Measurements from ENCODE around the gene SSR4.
A peak's percentile ranks its signal among the peaks of the same experiment; 100 is the strongest.

SSR4 gene

DNA sequence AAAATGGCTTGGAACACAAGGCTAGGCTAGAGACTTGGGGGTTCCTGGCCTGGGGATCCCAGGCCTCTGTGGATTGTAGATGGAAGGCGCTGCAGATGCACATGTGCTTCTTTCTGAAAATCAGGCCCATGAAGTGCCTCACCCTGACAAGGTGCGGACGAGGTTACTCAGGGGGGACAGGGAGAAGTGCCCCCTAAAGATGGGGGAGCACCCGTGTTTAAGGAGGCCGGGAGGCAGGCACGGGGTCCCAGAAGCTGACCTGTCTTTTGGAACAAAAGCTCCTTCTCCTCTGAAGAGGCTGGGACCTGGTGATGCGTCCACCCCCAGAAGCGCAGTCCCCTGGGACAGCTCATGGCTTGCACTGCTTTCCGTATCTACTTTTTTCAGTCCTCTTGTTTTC is 33.4 kb downstream of the SSR4 start:
- Histone ChIP-seq H3K36me3 (ENCODE audit: control insufficient read depth, insufficient read depth, low read length) (no peaks in the 10 kb centered on the region), H3K4me1 (ENCODE audit: control insufficient read depth, insufficient read depth, low read length) (peaks cover 22% of the 10 kb centered on the region), H3K27me3 (ENCODE audit: control insufficient read depth, insufficient read depth, low read length) (peaks cover 7% of the 10 kb centered on the region; the same call in 1 of the 2 replicates), H3K27ac (ENCODE audit: low read depth, low read length) (peak overlapping the region; percentile 83), H3K9ac (ENCODE audit: low read depth, low read length) (no peak overlapping the region), H3K4me3 (ENCODE audit: low read depth, low read length) (peak overlapping the region; percentile 76), H3K9me3 (ENCODE audit: control insufficient read depth, insufficient read depth, low read length) (peaks cover 28% of the 10 kb centered on the region)

DNA sequence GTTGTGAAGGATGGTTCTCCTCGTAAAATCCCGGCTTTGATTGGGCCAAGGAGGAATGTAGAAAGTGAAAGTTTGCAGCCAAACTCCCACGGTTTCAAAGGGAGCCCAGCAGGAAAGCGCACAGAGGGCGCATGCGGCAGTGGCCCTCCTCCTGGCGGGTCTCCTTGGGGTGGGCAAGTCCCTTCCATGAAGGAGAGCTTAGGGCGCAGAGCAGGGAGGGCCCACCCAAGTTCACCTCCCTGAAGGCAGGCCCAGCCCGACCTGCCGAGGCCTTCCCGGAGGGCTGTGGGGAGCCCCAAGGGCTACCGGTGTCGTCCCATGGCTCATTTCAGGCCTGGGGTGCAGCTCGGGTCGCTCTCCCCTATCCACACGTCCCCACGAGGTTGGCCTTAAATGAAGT is 33.8 kb downstream of the SSR4 start:
- Histone ChIP-seq H3K27me3 (ENCODE audit: control insufficient read depth, insufficient read depth, low read length) (peaks cover 7% of the 10 kb centered on the region; the same call in 1 of the 2 replicates), H3K9ac (ENCODE audit: low read depth, low read length) (peak overlapping the region; percentile 33; the same call in 1 of the 2 replicates), H3K4me3 (ENCODE audit: low read depth, low read length) (peak overlapping the region; percentile 76), H3K9me3 (ENCODE audit: control insufficient read depth, insufficient read depth, low read length) (peaks cover 28% of the 10 kb centered on the region), H3K36me3 (ENCODE audit: control insufficient read depth, insufficient read depth, low read length) (no peaks in the 10 kb centered on the region), H3K27ac (ENCODE audit: low read depth, low read length) (peak overlapping the region; percentile 83), H3K4me1 (ENCODE audit: control insufficient read depth, insufficient read depth, low read length) (peaks cover 22% of the 10 kb centered on the region)

DNA sequence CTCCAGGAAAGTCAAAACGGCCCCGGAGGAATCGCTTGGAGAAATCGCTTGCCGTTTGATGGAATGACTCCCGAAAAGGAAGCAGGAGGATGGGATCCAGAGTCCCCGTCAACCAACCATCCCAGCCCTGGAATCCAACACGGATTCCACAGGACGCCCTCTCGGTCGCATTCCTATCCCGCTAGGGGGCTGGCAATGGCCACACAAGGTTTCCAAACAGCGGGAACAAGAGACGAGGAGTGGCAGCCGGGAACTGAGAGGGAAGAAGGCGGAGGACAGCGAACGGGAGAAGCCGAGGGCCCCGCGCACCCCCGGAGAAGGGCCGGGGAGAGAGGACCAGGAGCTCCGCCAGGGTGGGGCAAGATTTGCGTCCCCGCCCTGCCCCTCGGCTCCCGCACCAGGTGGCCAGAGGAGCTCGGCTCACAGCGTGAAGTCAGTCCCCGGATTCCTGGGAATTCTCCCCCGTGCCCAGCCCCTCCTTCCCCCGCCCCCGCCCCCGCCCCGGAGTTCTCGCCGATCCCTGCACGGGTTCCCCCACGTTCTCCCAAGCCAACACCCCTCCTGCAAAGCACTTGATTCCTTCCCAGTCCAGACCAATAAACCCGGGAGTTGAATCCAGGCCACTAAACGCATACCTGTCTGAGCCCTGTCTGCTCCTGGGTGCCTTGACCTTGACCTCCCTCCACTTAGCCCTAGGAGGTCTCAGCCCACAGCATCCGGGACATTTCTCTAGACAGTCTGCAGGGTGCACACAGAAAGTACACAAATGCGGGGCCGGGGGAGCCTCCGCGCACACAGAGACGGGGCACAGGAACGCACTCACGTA is 34.5 kb downstream of the SSR4 start:
- peaks cover 7% of the 10 kb centered on the region; the same call in 1 of the 2 replicates for H3K27me3 ChIP-seq (ENCODE audit: control insufficient read depth, insufficient read depth, low read length)
- H3K9ac ChIP-seq (ENCODE audit: low read depth, low read length) = peak overlapping the region; percentile 44; the same call in 1 of the 2 replicates
- H3K36me3 ChIP-seq (ENCODE audit: control insufficient read depth, insufficient read depth, low read length) = no peaks in the 10 kb centered on the region
- H3K4me3 ChIP-seq (ENCODE audit: low read depth, low read length) = peak overlapping the region; percentile 76
- H3K27ac ChIP-seq (ENCODE audit: low read depth, low read length) = peak overlapping the region; percentile 83
- peaks cover 29% of the 10 kb centered on the region for H3K9me3 ChIP-seq (ENCODE audit: control insufficient read depth, insufficient read depth, low read length)
- peaks cover 22% of the 10 kb centered on the region for H3K4me1 ChIP-seq (ENCODE audit: control insufficient read depth, insufficient read depth, low read length)

DNA sequence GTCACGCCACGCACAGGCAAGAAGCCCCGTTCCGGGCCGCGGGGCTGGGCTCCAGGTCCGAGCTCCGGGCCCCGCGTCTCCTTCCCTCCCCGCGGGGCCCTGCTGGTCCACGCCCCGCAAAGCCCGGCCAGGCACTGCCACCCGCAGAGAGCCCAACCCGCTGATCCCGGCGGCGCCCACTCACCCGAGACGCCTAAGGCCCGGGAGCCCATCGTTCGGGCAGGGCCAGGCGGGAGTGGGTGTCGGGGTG is 35.0 kb downstream of the SSR4 start:
- no peaks in the 10 kb centered on the region for H3K36me3 ChIP-seq (ENCODE audit: control insufficient read depth, insufficient read depth, low read length)
- peak overlapping the region; percentile 76 for H3K4me3 ChIP-seq (ENCODE audit: low read depth, low read length)
- H3K27me3 ChIP-seq (ENCODE audit: control insufficient read depth, insufficient read depth, low read length) = peaks cover 7% of the 10 kb centered on the region; the same call in 1 of the 2 replicates
- H3K9me3 ChIP-seq (ENCODE audit: control insufficient read depth, insufficient read depth, low read length) = peaks cover 23% of the 10 kb centered on the region
- H3K4me1 ChIP-seq (ENCODE audit: control insufficient read depth, insufficient read depth, low read length) = peaks cover 22% of the 10 kb centered on the region
- peak overlapping the region; percentile 44; the same call in 1 of the 2 replicates for H3K9ac ChIP-seq (ENCODE audit: low read depth, low read length)
- H3K27ac ChIP-seq (ENCODE audit: low read depth, low read length) = peak overlapping the region; percentile 54

DNA sequence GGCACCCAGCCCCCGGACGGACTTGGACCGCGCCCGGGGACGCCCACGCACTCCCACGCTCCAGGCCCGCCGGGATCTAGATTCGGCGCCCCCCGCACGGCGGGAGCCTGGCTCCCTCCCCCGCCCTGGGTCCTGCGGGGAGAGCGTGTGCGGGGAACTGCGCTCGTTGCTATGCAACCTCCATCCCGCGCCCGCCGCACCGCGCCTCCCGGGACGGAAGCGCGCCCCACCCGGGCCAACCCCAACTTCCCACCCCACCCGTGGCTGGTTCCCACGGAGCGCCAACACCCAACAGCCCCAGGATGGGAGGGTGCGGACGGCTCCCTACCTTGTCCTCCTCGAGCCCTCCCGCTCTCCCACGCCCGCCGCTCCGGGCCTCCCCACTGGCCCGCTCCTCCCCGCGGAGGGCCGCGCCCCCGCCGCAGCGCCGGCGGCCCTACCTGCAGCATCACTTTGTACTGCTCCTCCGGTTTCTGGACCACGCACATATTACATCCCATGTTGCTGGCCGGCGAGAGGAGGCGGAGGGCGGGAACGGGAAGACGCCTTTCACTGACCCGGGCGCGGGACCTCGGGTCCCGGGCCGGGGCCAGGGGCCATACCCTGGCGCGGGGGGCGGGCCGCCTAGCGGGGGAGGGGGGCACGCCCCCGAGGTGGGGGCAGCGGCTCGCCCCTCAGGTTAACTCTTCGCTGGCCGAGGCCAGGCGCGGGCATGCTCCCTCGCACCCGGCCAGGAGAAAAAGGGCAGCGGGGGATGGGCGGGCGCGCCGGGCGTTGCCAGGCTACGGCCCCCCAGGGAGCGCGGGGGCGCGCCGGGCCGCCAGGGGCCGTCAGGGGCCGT is 35.6 kb downstream of the SSR4 start, which contains the start of gene PDZD4:
TSS of gene PDZD4 (minus strand) at position 746 of the 841 bp plus-strand sequence. CDS start at position 500, 246 bp downstream.
- Histone ChIP-seq H3K4me1 (ENCODE audit: control insufficient read depth, insufficient read depth, low read length) (peaks cover 20% of the 10 kb centered on the region), H3K36me3 (ENCODE audit: control insufficient read depth, insufficient read depth, low read length) (no peaks in the 10 kb centered on the region), H3K9me3 (ENCODE audit: control insufficient read depth, insufficient read depth, low read length) (peaks cover 26% of the 10 kb centered on the region), H3K27me3 (ENCODE audit: control insufficient read depth, insufficient read depth, low read length) (peaks cover 7% of the 10 kb centered on the region; the same call in 1 of the 2 replicates), H3K27ac (ENCODE audit: low read depth, low read length) (peak within 1 kb of the TSS; percentile 54), H3K4me3 (ENCODE audit: low read depth, low read length) (peak within 1 kb of the TSS; percentile 76), H3K9ac (ENCODE audit: low read depth, low read length) (peak within 1 kb of the TSS; percentile 44; the same call in 1 of the 2 replicates)

DNA sequence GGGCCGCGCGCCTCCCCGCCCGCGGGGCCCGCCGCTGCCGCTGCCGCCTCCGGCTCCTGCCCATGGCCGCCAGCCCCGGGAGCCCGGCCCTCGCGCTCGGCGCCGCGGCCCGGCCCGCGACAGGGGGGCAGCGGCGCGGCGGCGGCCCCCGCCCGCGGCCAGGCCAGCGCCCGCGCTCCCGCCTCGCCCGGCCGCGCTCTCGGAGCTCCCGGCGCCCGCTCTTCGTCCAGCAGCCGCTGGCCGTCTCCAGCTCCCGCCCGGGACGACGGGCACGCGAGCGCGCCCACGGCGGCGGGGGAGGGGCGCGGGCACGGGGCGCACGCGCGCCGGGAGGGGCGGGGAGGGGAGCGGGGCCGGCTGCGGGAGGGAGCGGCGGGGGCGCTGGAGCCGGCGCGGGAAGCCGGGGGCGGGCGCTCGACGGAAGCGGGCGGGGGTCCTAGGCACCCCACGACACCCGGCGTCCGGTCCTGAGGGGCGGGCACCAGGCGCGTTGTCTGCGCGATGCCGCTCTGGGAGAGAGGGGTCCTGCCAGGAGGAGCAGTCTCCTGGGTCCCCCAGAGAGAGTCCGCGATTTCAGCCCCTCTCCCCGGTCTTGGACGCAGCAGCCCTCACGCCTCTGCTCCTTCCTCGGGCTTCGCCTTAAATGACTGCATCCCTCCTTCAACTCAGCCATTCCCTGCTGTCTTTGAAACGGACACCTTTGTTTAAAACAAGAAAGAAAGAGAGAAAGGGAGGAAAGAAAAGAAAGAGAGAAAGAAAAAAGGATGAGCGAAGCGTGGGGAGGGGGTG is 36.4 kb downstream of the SSR4 start:
- Histone ChIP-seq H3K4me3 (ENCODE audit: low read depth, low read length) (peak overlapping the region; percentile 50), H3K9ac (ENCODE audit: low read depth, low read length) (0 out of 2 replicates have a peak overlapping the region, but pooled peaks have one; percentile 8), H3K36me3 (ENCODE audit: control insufficient read depth, insufficient read depth, low read length) (no peaks in the 10 kb centered on the region), H3K27ac (ENCODE audit: low read depth, low read length) (peak overlapping the region; percentile 33), H3K9me3 (ENCODE audit: control insufficient read depth, insufficient read depth, low read length) (peaks cover 24% of the 10 kb centered on the region), H3K4me1 (ENCODE audit: control insufficient read depth, insufficient read depth, low read length) (peaks cover 12% of the 10 kb centered on the region), H3K27me3 (ENCODE audit: control insufficient read depth, insufficient read depth, low read length) (peaks cover 7% of the 10 kb centered on the region; the same call in 1 of the 2 replicates)

DNA sequence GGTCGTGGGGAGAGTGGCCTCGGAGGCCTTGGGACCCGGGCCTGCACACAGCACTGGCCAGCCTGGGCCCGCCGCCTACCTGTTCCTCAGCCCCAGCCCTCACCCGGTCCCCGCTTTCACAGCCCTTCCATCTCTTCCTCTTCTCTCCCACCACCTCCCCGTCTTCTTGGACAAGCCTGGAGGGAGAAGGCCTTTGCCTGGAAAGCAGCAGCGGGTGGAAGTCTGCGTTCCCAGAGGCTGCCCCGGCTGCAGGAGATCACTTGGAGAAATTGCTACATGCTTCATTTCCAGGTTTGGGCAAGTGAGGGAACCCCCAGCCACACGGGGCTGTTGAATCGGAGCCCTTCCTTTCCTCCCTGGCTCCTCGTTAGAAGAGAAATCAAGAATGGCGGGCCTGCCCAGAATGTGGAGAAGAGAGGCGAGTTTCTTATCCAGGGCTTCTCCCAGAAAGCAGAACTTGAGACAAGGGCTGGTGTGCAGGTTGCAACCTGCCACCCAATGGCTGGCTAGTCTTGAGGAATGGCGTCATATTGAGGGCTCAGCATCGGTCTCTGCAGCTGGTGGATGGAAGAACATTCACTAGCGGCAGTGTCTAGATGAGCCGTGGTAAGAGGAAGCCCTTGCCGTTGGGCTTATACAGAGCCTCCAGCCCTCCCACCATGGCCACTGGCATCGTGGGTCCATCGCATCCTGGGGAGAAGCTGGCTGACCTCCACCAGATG is 37.1 kb downstream of the SSR4 start:
- Histone ChIP-seq H3K9me3 (ENCODE audit: control insufficient read depth, insufficient read depth, low read length) (peaks cover 27% of the 10 kb centered on the region), H3K9ac (ENCODE audit: low read depth, low read length) (no peak overlapping the region), H3K4me3 (ENCODE audit: low read depth, low read length) (peak overlapping the region; percentile 50), H3K27ac (ENCODE audit: low read depth, low read length) (no peak overlapping the region), H3K27me3 (ENCODE audit: control insufficient read depth, insufficient read depth, low read length) (peaks cover 7% of the 10 kb centered on the region; the same call in 1 of the 2 replicates), H3K36me3 (ENCODE audit: control insufficient read depth, insufficient read depth, low read length) (no peaks in the 10 kb centered on the region), H3K4me1 (ENCODE audit: control insufficient read depth, insufficient read depth, low read length) (peaks cover 11% of the 10 kb centered on the region)

DNA sequence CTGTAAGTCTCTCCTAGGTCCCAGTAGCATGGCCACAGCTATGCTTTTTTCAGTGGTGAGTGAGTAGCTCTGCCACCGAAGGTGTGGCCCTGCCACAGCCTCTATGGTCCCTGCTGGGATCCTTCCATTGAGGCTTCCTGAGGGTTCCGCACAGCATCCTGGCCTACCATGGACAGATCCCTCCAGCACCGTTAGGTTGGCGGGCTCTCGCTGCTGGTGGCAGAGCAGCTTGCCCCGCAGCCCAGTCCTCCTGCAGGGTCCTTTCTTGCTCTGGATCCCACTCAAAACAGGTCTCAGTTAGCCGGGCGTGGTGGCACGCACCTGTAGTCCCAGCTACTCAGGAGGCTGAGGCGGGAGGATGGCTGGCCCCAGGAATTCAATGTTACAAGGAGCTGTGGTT is 38.3 kb downstream of the SSR4 start:
- Histone ChIP-seq H3K36me3 (ENCODE audit: control insufficient read depth, insufficient read depth, low read length) (no peaks in the 10 kb centered on the region), H3K9me3 (ENCODE audit: control insufficient read depth, insufficient read depth, low read length) (peaks cover 21% of the 10 kb centered on the region), H3K4me1 (ENCODE audit: control insufficient read depth, insufficient read depth, low read length) (peaks cover 3% of the 10 kb centered on the region; the same call in 1 of the 2 replicates), H3K27ac (ENCODE audit: low read depth, low read length) (no peak overlapping the region), H3K9ac (ENCODE audit: low read depth, low read length) (no peak overlapping the region), H3K4me3 (ENCODE audit: low read depth, low read length) (no peak overlapping the region), H3K27me3 (ENCODE audit: control insufficient read depth, insufficient read depth, low read length) (peaks cover 7% of the 10 kb centered on the region; the same call in 1 of the 2 replicates)

DNA sequence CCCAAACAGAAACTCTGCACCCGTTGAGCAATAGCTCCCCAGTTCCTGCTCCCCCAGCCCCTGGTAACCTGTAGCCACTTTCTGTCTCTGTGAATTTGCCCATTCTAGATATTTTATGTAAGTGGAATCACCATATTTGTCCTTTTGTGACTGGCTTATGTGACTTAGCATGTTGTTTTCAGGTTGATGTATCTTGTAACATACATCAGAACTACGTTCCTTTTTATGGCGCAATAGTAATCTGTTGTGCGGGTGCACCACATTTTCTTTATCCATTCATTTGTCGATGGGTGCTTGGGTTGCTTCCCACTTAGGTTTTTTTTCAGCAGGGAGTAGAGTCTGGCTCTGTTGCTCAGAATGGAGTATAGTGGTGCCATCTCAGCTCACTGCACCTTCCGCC is 42.5 kb downstream of the SSR4 start:
- Histone ChIP-seq H3K4me3 (ENCODE audit: low read depth, low read length) (no peak overlapping the region), H3K27ac (ENCODE audit: low read depth, low read length) (no peak overlapping the region), H3K36me3 (ENCODE audit: control insufficient read depth, insufficient read depth, low read length) (no peaks in the 10 kb centered on the region), H3K27me3 (ENCODE audit: control insufficient read depth, insufficient read depth, low read length) (no peaks in the 10 kb centered on the region), H3K4me1 (ENCODE audit: control insufficient read depth, insufficient read depth, low read length) (peaks cover 2% of the 10 kb centered on the region; the same call in 1 of the 2 replicates), H3K9ac (ENCODE audit: low read depth, low read length) (no peak overlapping the region), H3K9me3 (ENCODE audit: control insufficient read depth, insufficient read depth, low read length) (peaks cover 21% of the 10 kb centered on the region)
